ENCODE data around the gene LDHAL6A. TPM values are rescaled to one million over a fixed set of nuclear protein-coding genes. Genes with fewer than 3 reads are reported as not detected.

The LDHAL6A gene
- total and polyA plus RNA-seq, 7 donors: 0.03 TPM; not detected in 6

GRCh38 chr11:18491924-18492323, 36.3 kb downstream of the LDHAL6A start:
- no peak for TF ChIP-seq CTCF (IDR thresholded peaks at IDR 0.05)
- ATAC-seq: no peak
- H3K36me3 ChIP-seq (ENCODE audit: insufficient read depth in 1 of 2, low read depth in 1 of 2): peaks cover 0 to 75% of the 10 kb centered on the region in 2 donors
- H3K4me1 ChIP-seq: peaks cover 13% of the 10 kb centered on the region
- no peaks in the 10 kb centered on the region for H3K9me3 ChIP-seq
- intact Hi-C loops (cut with DNase I): no loop called here
- H3K27me3 ChIP-seq (ENCODE audit: insufficient read depth in 3 of 3, low read length in 2 of 3): no peaks in the 10 kb centered on the region
- H3K4me3 ChIP-seq: no peak overlapping the region
- no peak for DNase-seq
- H3K27ac ChIP-seq: no peak overlapping the region
- WGBS, 3 donors: 77 to 91% (median 82%) methylated on average over 2 of the region's 2 CpGs

- Histone ChIP-seq H3K9me3 (no peaks in the 10 kb centered on the region), H3K4me1 (peaks cover 13% of the 10 kb centered on the region), H3K4me3 (no peak overlapping the region), H3K27me3 (ENCODE audit: insufficient read depth in 3 of 3, low read length in 2 of 3) (no peaks in the 10 kb centered on the region), H3K36me3 (ENCODE audit: insufficient read depth in 1 of 2, low read depth in 1 of 2) (peaks cover 0 to 80% of the 10 kb centered on the region in 2 donors), H3K27ac (peak overlapping the region; percentile 1)
- TF ChIP-seq CTCF (IDR thresholded peaks at IDR 0.05): no peak
- intact Hi-C loops (cut with DNase I): no loop called here
- ATAC-seq: peak in 2 of 4 donors; percentile 49 to 64
- no peak for DNase-seq
Measured at GRCh38 chr11:18492888-18493287, 37.2 kb downstream of the LDHAL6A start.

DNA sequence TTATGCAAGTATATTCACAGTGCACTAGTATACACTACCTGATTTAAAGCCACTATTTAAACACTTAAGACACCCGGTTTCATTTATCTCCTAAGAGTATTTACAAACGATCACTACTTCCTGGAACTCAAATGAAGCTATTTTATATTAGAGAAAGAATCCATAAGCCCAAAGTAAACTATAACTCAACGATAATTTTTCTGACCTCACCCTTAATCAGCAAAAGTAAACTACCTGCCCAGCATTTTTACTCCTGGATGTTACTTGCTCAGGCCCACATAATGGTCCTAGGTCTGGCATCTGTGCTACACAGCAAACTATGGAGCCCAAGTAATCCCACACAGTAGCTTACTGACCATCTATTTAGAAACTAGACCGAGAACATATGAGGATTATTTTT, 37.7 kb downstream of the LDHAL6A start:
- intact Hi-C loops (cut with DNase I): no loop called here
- TF ChIP-seq CTCF (IDR thresholded peaks at IDR 0.05): no peak

GRCh38 chr11:18495271-18495670, 39.6 kb downstream of the LDHAL6A start:
- no peak overlapping the region for H3K27ac ChIP-seq
- intact Hi-C loops (cut with DNase I): loop anchor here in 1 of 2 donors (5.0 kb wide), 1 partner anchor 88 kb away; no protein-coding TSS in a partner anchor
- no peaks in the 10 kb centered on the region for H3K27me3 ChIP-seq (ENCODE audit: insufficient read depth in 3 of 3, low read length in 2 of 3)
- no peak for ATAC-seq
- no peak overlapping the region for H3K4me3 ChIP-seq
- H3K4me1 ChIP-seq: peaks cover 13% of the 10 kb centered on the region
- no peak for TF ChIP-seq CTCF (IDR thresholded peaks at IDR 0.05)
- DNase-seq: no peak
- H3K9me3 ChIP-seq: no peaks in the 10 kb centered on the region
- peaks cover 0 to 78% of the 10 kb centered on the region in 2 donors for H3K36me3 ChIP-seq (ENCODE audit: insufficient read depth in 1 of 2, low read depth in 1 of 2)

More for the DNA sequence above, 37.7 kb downstream of the LDHAL6A start:
- no peak overlapping the region for H3K4me3 ChIP-seq
- no peaks in the 10 kb centered on the region for H3K9me3 ChIP-seq
- no peaks in the 10 kb centered on the region for H3K27me3 ChIP-seq (ENCODE audit: insufficient read depth in 3 of 3, low read length in 2 of 3)
- ATAC-seq (no peak), DNase-seq (no peak)
- peaks cover 13% of the 10 kb centered on the region for H3K4me1 ChIP-seq
- peaks cover 0 to 80% of the 10 kb centered on the region in 2 donors for H3K36me3 ChIP-seq (ENCODE audit: insufficient read depth in 1 of 2, low read depth in 1 of 2)
- whole genome bisulfite sequencing, 3 donors: 46 to 81% (median 58%) methylated on average over 4 of the region's 4 CpGs
- H3K27ac ChIP-seq: no peak overlapping the region

DNA sequence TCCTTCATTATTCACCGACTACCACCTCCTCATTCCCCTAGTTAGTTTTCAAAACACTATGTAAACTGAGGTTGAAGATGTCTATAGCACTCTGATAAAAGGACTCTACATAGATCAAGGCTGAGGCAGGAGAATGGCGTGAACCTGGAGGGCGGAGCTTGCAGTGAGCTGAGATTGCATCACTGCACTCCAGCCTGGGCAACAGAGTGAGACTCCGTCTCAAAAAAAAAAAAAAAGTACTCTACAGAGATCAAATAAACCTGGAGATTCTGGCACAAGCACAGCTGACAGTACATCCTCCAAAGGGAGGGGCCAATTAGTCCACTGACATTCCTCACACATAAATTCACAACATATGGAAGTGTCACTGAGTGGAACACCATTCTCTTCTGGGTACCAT, 40.0 kb downstream of the LDHAL6A start:
- DNase-seq (no peak), ATAC-seq (no peak)
- no peak for TF ChIP-seq CTCF (IDR thresholded peaks at IDR 0.05)
- no peak overlapping the region for H3K4me3 ChIP-seq
- intact Hi-C loops (cut with DNase I): loop anchor here in 1 of 2 donors (5.0 kb wide), 1 partner anchor 88 kb away; no protein-coding TSS in a partner anchor
- 73 to 90% (median 73%) methylated on average over 4 of the region's 4 CpGs for WGBS, 3 donors
- no peaks in the 10 kb centered on the region for H3K9me3 ChIP-seq
- no peak overlapping the region for H3K27ac ChIP-seq
- H3K36me3 ChIP-seq (ENCODE audit: insufficient read depth in 1 of 2, low read depth in 1 of 2): peaks cover 0 to 78% of the 10 kb centered on the region in 2 donors
- peaks cover 13% of the 10 kb centered on the region for H3K4me1 ChIP-seq
- no peaks in the 10 kb centered on the region for H3K27me3 ChIP-seq (ENCODE audit: insufficient read depth in 3 of 3, low read length in 2 of 3)
